ENCODE results near the gene APLF.

Gene APLF

GRCh38 chr2:68506170-68506569 is 38.8 kb downstream of the APLF start:
- no peaks in the 10 kb centered on the region for H3K4me1 ChIP-seq (ENCODE audit: low read length)
- H4K20me1 ChIP-seq (ENCODE audit: insufficient read depth, low read length): no peaks in the 10 kb centered on the region
- H3K9me2 ChIP-seq (replicated peaks; ENCODE audit: insufficient read depth, low read length): no peaks in the 10 kb centered on the region
- no peak overlapping the region for H3K27ac ChIP-seq (ENCODE audit: low read length)
- TF ChIP-seq EZH2phosphoT487 (IDR thresholded peaks at IDR 0.05; ENCODE audit: low read length) (no peak), EZH2 (optimal IDR thresholded peaks at IDR 0.05; ENCODE audit: low read depth, low read length) (no peak), CTCF (IDR thresholded peaks at IDR 0.05; ENCODE audit: low read length) (no peak)
- H3F3A ChIP-seq (ENCODE audit: insufficient read depth, low read length): no peaks in the 10 kb centered on the region
- H2AFZ ChIP-seq (ENCODE audit: low read length): no peak overlapping the region
- H3K9me3 ChIP-seq (replicated peaks; ENCODE audit: insufficient read depth, low read length): no peaks in the 10 kb centered on the region
- no peaks in the 10 kb centered on the region for H3K27me3 ChIP-seq (replicated peaks; ENCODE audit: insufficient read depth, low read length)
- DNase-seq: no peak
- H3K9ac ChIP-seq (ENCODE audit: low read length): no peak overlapping the region
- H3K4me2 ChIP-seq (ENCODE audit: low read depth, low read length): no peak overlapping the region
- H3K4me3 ChIP-seq (ENCODE audit: low read length): no peak overlapping the region
- no peaks in the 10 kb centered on the region for H3K79me2 ChIP-seq (ENCODE audit: low read length)
- H3K36me3 ChIP-seq (replicated peaks; ENCODE audit: insufficient read depth, low read length): no peaks in the 10 kb centered on the region

GRCh38 chr2:68512326-68512725 is 44.9 kb downstream of the APLF start:
- DNase-seq: no peak
- Histone ChIP-seq H3K27me3 (replicated peaks; ENCODE audit: insufficient read depth, low read length) (no peaks in the 10 kb centered on the region), H3K4me1 (ENCODE audit: low read length) (no peaks in the 10 kb centered on the region), H3K4me2 (ENCODE audit: low read depth, low read length) (no peak overlapping the region), H3K9ac (ENCODE audit: low read length) (no peak overlapping the region), H3K27ac (ENCODE audit: low read length) (no peak overlapping the region), H3K9me2 (replicated peaks; ENCODE audit: insufficient read depth, low read length) (no peaks in the 10 kb centered on the region), H4K20me1 (ENCODE audit: insufficient read depth, low read length) (no peaks in the 10 kb centered on the region), H3K9me3 (replicated peaks; ENCODE audit: insufficient read depth, low read length) (no peaks in the 10 kb centered on the region), H3F3A (ENCODE audit: insufficient read depth, low read length) (no peaks in the 10 kb centered on the region), H3K36me3 (replicated peaks; ENCODE audit: insufficient read depth, low read length) (no peaks in the 10 kb centered on the region), H2AFZ (ENCODE audit: low read length) (no peak overlapping the region), H3K79me2 (ENCODE audit: low read length) (no peaks in the 10 kb centered on the region), H3K4me3 (ENCODE audit: low read length) (no peak overlapping the region)
- no peak for TF ChIP-seq CTCF (IDR thresholded peaks at IDR 0.05; ENCODE audit: low read length)
- no peak for TF ChIP-seq EZH2phosphoT487 (IDR thresholded peaks at IDR 0.05; ENCODE audit: low read length)
- no peak for TF ChIP-seq EZH2 (optimal IDR thresholded peaks at IDR 0.05; ENCODE audit: low read depth, low read length)

- H3K27ac ChIP-seq (ENCODE audit: low read length): no peak overlapping the region
- H3K4me2 ChIP-seq (ENCODE audit: low read depth, low read length): no peak overlapping the region
- no peak overlapping the region for H2AFZ ChIP-seq (ENCODE audit: low read length)
- H3K79me2 ChIP-seq (ENCODE audit: low read length): no peaks in the 10 kb centered on the region
- H3K9me3 ChIP-seq (replicated peaks; ENCODE audit: insufficient read depth, low read length): no peaks in the 10 kb centered on the region
- H3K9ac ChIP-seq (ENCODE audit: low read length): no peak overlapping the region
- H3K27me3 ChIP-seq (replicated peaks; ENCODE audit: insufficient read depth, low read length): no peaks in the 10 kb centered on the region
- no peaks in the 10 kb centered on the region for H3K9me2 ChIP-seq (replicated peaks; ENCODE audit: insufficient read depth, low read length)
- DNase-seq: no peak
- no peaks in the 10 kb centered on the region for H3F3A ChIP-seq (ENCODE audit: insufficient read depth, low read length)
- no peaks in the 10 kb centered on the region for H3K4me1 ChIP-seq (ENCODE audit: low read length)
- no peak overlapping the region for H3K4me3 ChIP-seq (ENCODE audit: low read length)
- TF ChIP-seq EZH2phosphoT487 (IDR thresholded peaks at IDR 0.05; ENCODE audit: low read length) (no peak), EZH2 (optimal IDR thresholded peaks at IDR 0.05; ENCODE audit: low read depth, low read length) (no peak), CTCF (IDR thresholded peaks at IDR 0.05; ENCODE audit: low read length) (no peak)
- H4K20me1 ChIP-seq (ENCODE audit: insufficient read depth, low read length): no peaks in the 10 kb centered on the region
- H3K36me3 ChIP-seq (replicated peaks; ENCODE audit: insufficient read depth, low read length): no peaks in the 10 kb centered on the region
Observed at GRCh38 chr2:68512966-68513365, 45.6 kb downstream of the APLF start.

Data from MM.1S (cell line).